H9 (cell line): Measurements from ENCODE around the gene FKBP4. TPM values are rescaled to one million over a fixed set of nuclear protein-coding genes. Genes with fewer than 3 reads are reported as not detected.

Experiments
- DNase-seq: peaks from one replicate; pipeline ENCODE4 v3.0.0-alpha.2; 2017
- H2AFZ ChIP-seq: one replicate; pipeline ENCODE4 v1.6.1; 2013; ENCODE audit warnings: mild to moderate bottlenecking, low read length, control low read depth, moderate library complexity
- H2AK5ac ChIP-seq: 2 replicates; pipeline ENCODE4 v1.6.1; 2013; ENCODE audit warnings: low read length, control low read depth, mixed read lengths; ENCODE audit not compliant: insufficient read length
- H2BK120ac ChIP-seq: one replicate; pipeline ENCODE4 v1.6.1; 2013; ENCODE audit warnings: low read depth, mild to moderate bottlenecking, low read length, control low read depth, inconsistent platforms; ENCODE audit not compliant: poor library complexity, severe bottlenecking
- H2BK12ac ChIP-seq: 2 replicates; pipeline ENCODE4 v1.6.1; 2013; ENCODE audit warnings: low read length, control low read depth, mixed read lengths, low read depth; ENCODE audit not compliant: insufficient read length
- H2BK15ac ChIP-seq: 2 replicates; pipeline ENCODE4 v1.6.1; 2013; ENCODE audit warnings: low read depth, low read length, control low read depth
- H2BK20ac ChIP-seq: one replicate; pipeline ENCODE4 v1.6.1; 2013; ENCODE audit warnings: low read depth, mild to moderate bottlenecking, low read length, control low read depth, inconsistent platforms; ENCODE audit not compliant: poor library complexity, severe bottlenecking
- H2BK5ac ChIP-seq: 2 replicates; pipeline ENCODE4 v1.6.1; 2013; ENCODE audit warnings: low read length, control low read depth, mixed read lengths; ENCODE audit not compliant: insufficient read length
- H3K14ac ChIP-seq: 2 replicates; pipeline ENCODE4 v1.6.1; 2013; ENCODE audit warnings: low read length, control low read depth; ENCODE audit not compliant: insufficient read depth
- H3K18ac ChIP-seq: 2 replicates; pipeline ENCODE4 v1.6.1; 2013; ENCODE audit warnings: low read depth, mild to moderate bottlenecking, mixed read lengths, low read length, control low read depth; ENCODE audit not compliant: insufficient read length
- H3K23ac ChIP-seq: 2 replicates; pipeline ENCODE4 v1.6.1; 2013; ENCODE audit warnings: low read length, control low read depth, mixed read lengths, low read depth; ENCODE audit not compliant: insufficient read length
- H3K23me2 ChIP-seq: 2 replicates; pipeline ENCODE4 v1.6.1; 2013; ENCODE audit warnings: low read depth, mild to moderate bottlenecking, mixed read lengths, low read length, control low read depth; ENCODE audit not compliant: insufficient read length, poor library complexity, severe bottlenecking
- H3K27ac ChIP-seq: 2 replicates; pipeline ENCODE4 v1.5.1; 2013; ENCODE audit warnings: low read length, control low read depth, mixed read lengths, low read depth; ENCODE audit not compliant: insufficient read length
- H3K27me3 ChIP-seq: 2 replicates; pipeline ENCODE4 v1.6.1; 2013; ENCODE audit warnings: low read length, control low read depth, inconsistent platforms; ENCODE audit not compliant: insufficient read depth
- H3K4ac ChIP-seq: 2 replicates; pipeline ENCODE4 v1.6.1; 2013; ENCODE audit warnings: low read depth, mild to moderate bottlenecking, control low read depth, inconsistent platforms, low read length, moderate library complexity
- H3K4me1 ChIP-seq: 2 replicates; pipeline ENCODE4 v1.6.1; 2013; ENCODE audit warnings: low read length, control low read depth, inconsistent platforms; ENCODE audit not compliant: insufficient read depth
- H3K4me2 ChIP-seq: 2 replicates; pipeline ENCODE4 v1.6.1; 2013; ENCODE audit warnings: low read length, control low read depth, mixed read lengths; ENCODE audit not compliant: insufficient read length, insufficient read depth
- H3K56ac ChIP-seq: 2 replicates; pipeline ENCODE4 v1.6.1; 2013; ENCODE audit warnings: low read depth, mild to moderate bottlenecking, mixed read lengths, low read length, control low read depth; ENCODE audit not compliant: insufficient read length
- H3K79me1 ChIP-seq: 2 replicates; pipeline ENCODE4 v1.6.1; 2013; ENCODE audit warnings: low read depth, mild to moderate bottlenecking, moderate library complexity, low read length, control low read depth, inconsistent platforms; ENCODE audit not compliant: insufficient read depth, poor library complexity, severe bottlenecking
- H3K79me2 ChIP-seq: 2 replicates; pipeline ENCODE4 v1.6.1; 2013; ENCODE audit warnings: low read length, control low read depth, inconsistent platforms; ENCODE audit not compliant: insufficient read depth
- H3K9ac ChIP-seq: 2 replicates; pipeline ENCODE4 v1.6.1; 2013; ENCODE audit warnings: low read length, control low read depth, mixed read lengths; ENCODE audit not compliant: insufficient read length; ENCODE audit errors: extremely low read depth
- H3K9me3 ChIP-seq: one replicate; pipeline ENCODE4 v1.6.1; 2013; ENCODE audit warnings: low read depth, low read length, inconsistent platforms; ENCODE audit not compliant: control insufficient read depth
- H3T11ph ChIP-seq: one replicate; pipeline ENCODE4 v1.6.1; 2013; ENCODE audit warnings: mild to moderate bottlenecking, low read length, control low read depth, inconsistent platforms
- H4K20me1 ChIP-seq: one replicate; pipeline ENCODE4 v1.6.1; 2013; ENCODE audit not compliant: control insufficient read depth, insufficient read length, insufficient read depth
- H4K5ac ChIP-seq: 2 replicates; pipeline ENCODE4 v1.6.1; 2013; ENCODE audit warnings: low read depth, mild to moderate bottlenecking, mixed read lengths, low read length, control low read depth; ENCODE audit not compliant: insufficient read length
- H4K8ac ChIP-seq: replicated peaks from 2 replicates; pipeline ENCODE4 v1.6.1; 2013; ENCODE audit warnings: low read length, control low read depth, mixed read lengths, low read depth; ENCODE audit not compliant: insufficient read length
- H4K91ac ChIP-seq: 2 replicates; pipeline ENCODE4 v1.6.1; 2013; ENCODE audit warnings: low read depth, mild to moderate bottlenecking, moderate library complexity, mixed read lengths, low read length, control low read depth; ENCODE audit not compliant: insufficient read length
- H3K27ac Mint-ChIP-seq, 3 experiments: 2 replicates in 2 of 3; 3 replicates in 1 of 3; pipeline ENCODE4 v1.8.0; 2020 to 2021; ENCODE audit warnings: mixed read lengths in 3 of 3, mild to moderate bottlenecking in 1 of 3, moderate library complexity in 1 of 3
- H3K27me3 Mint-ChIP-seq: 2 replicates; pipeline ENCODE4 v1.8.0; 2021; ENCODE audit warnings: low read depth, mild to moderate bottlenecking, moderate library complexity, mixed read lengths
- H3K36me3 Mint-ChIP-seq, 3 experiments: 2 replicates in 2 of 3; 3 replicates in 1 of 3; pipeline ENCODE4 v1.8.0; 2020 to 2021; ENCODE audit warnings: low read depth in 3 of 3, mixed read lengths in 3 of 3; ENCODE audit not compliant: insufficient read depth in 1 of 3
- H3K4me1 Mint-ChIP-seq, 2 experiments: 2 replicates each; pipeline ENCODE4 v1.8.0; 2020; ENCODE audit warnings: mixed read lengths in 2 of 2
- H3K4me3 Mint-ChIP-seq, 2 experiments: 2 replicates in 1 of 2; 3 replicates in 1 of 2; pipeline ENCODE4 v1.8.0; 2020 to 2021; ENCODE audit warnings: mild to moderate bottlenecking in 2 of 2, mixed read lengths in 2 of 2, moderate library complexity in 1 of 2
- H3K9me3 Mint-ChIP-seq, 2 experiments: 2 replicates in 1 of 2; 3 replicates in 1 of 2; pipeline ENCODE4 v1.8.0; 2020; ENCODE audit warnings: mild to moderate bottlenecking in 2 of 2, mixed read lengths in 2 of 2, moderate library complexity in 1 of 2
- WGBS: extraction: QIAGEN DNeasy Blood & Tissue Kit; methylation state at CpG from one replicate; pipeline ENCODE4 v1.1.7; 2013; ENCODE audit warnings: missing lambda C conversion rate, low lambda C conversion rate, mixed read lengths; ENCODE audit not compliant: insufficient read length; ENCODE audit errors: extremely low coverage; 5-methylcytosine and 5-hydroxymethylcytosine counted together
- total RNA-seq: library from RNA; stranded (reverse); gene quantifications from 2 replicates; pipeline ENCODE4 v1.2.1, GENCODE V29; 2021
- TF ChIP-seq, protein P1 (sequence below): fragments of 200-600 bp; sonication (generic); conservative IDR thresholded peaks from 3 replicates; pipeline ENCODE4 v1.8.0; 2021; ENCODE audit warnings: antibody characterized with exemption, mild to moderate bottlenecking

The FKBP4 gene
- total RNA-seq, 1 experiment from 2014 or later, result 221 TPM

GRCh38 chr12:2794191-2794735, 507 bp upstream of the FKBP4 start:
- H3K27ac Mint-ChIP-seq, result no peak overlapping the region; a peak in 1 of 7 replicates
- no peak overlapping the region for H3K27ac ChIP-seq
- H2BK5ac ChIP-seq, result no peak overlapping the region

More at GRCh38 chr12:2794191-2794735, 507 bp upstream of the FKBP4 start:
- H2BK12ac ChIP-seq, result no peak overlapping the region
- H2BK15ac ChIP-seq, result peak overlapping the region; percentile 99
- H3K27me3 Mint-ChIP-seq, result peaks cover 17% of the 10 kb centered on the region
- no peaks in the 10 kb centered on the region for H4K20me1 ChIP-seq
- no peak overlapping the region for H2BK20ac ChIP-seq
- TF ChIP-seq, protein P1, sequence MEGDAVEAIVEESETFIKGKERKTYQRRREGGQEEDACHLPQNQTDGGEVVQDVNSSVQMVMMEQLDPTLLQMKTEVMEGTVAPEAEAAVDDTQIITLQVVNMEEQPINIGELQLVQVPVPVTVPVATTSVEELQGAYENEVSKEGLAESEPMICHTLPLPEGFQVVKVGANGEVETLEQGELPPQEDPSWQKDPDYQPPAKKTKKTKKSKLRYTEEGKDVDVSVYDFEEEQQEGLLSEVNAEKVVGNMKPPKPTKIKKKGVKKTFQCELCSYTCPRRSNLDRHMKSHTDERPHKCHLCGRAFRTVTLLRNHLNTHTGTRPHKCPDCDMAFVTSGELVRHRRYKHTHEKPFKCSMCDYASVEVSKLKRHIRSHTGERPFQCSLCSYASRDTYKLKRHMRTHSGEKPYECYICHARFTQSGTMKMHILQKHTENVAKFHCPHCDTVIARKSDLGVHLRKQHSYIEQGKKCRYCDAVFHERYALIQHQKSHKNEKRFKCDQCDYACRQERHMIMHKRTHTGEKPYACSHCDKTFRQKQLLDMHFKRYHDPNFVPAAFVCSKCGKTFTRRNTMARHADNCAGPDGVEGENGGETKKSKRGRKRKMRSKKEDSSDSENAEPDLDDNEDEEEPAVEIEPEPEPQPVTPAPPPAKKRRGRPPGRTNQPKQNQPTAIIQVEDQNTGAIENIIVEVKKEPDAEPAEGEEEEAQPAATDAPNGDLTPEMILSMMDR, result no peak
- H3K4ac ChIP-seq, result no peak overlapping the region
- H3K18ac ChIP-seq, result peak overlapping the region; percentile 87
- WGBS, result no CpG with 5 or more reads among the region's 49 CpGs
- H3K9ac ChIP-seq, result peak overlapping the region; percentile 84
- H3K4me1 Mint-ChIP-seq, result peaks cover 19 to 34% of the 10 kb centered on the region in 2 experiments
- H4K91ac ChIP-seq, result no peak overlapping the region
- H4K5ac ChIP-seq, result no peak overlapping the region
- H3T11ph ChIP-seq, result no peak overlapping the region
- no peaks in the 10 kb centered on the region for H3K27me3 ChIP-seq
- DNase-seq, result no peak
- H3K23me2 ChIP-seq, result peaks cover 12% of the 10 kb centered on the region
- H2AK5ac ChIP-seq, result no peak overlapping the region
- no peak overlapping the region for H2AFZ ChIP-seq
- H4K8ac ChIP-seq, result no peak overlapping the region
- H3K9me3 Mint-ChIP-seq, result peaks cover 0 to 3% of the 10 kb centered on the region in 2 experiments; a peak in 3 of 5 replicates
- no peak overlapping the region for H2BK120ac ChIP-seq
- no peaks in the 10 kb centered on the region for H3K9me3 ChIP-seq
- H3K4me2 ChIP-seq, result peak overlapping the region; percentile 87
- H3K56ac ChIP-seq, result no peak overlapping the region
- H3K23ac ChIP-seq, result no peak overlapping the region
- H3K14ac ChIP-seq, result peak overlapping the region; percentile 95
- H3K36me3 Mint-ChIP-seq, result peaks cover 30 to 33% (median 31%) of the 10 kb centered on the region in 3 experiments
- H3K4me3 Mint-ChIP-seq, result peak overlapping the region; percentile 73 to 83
- peaks cover 8% of the 10 kb centered on the region; the same call in 1 of the 2 replicates for H3K79me2 ChIP-seq
- H3K79me1 ChIP-seq, result no peaks in the 10 kb centered on the region
- no peaks in the 10 kb centered on the region; the same call in 1 of the 2 replicates for H3K4me1 ChIP-seq
